ENCODE measurements around the gene ARPC4. TPM values are rescaled to one million over a fixed set of nuclear protein-coding genes. Genes with fewer than 3 reads are reported as not detected.
A peak's percentile ranks its signal among the peaks of the same experiment; 100 is the strongest.
"Not testable (repeated sequence)": the region's sequence is repeated elsewhere in the genome, so short reads cannot be mapped to it uniquely, and the experiment has no call there.

ARPC4 gene
- total RNA-seq, 1 donor: 284 TPM

DNA sequence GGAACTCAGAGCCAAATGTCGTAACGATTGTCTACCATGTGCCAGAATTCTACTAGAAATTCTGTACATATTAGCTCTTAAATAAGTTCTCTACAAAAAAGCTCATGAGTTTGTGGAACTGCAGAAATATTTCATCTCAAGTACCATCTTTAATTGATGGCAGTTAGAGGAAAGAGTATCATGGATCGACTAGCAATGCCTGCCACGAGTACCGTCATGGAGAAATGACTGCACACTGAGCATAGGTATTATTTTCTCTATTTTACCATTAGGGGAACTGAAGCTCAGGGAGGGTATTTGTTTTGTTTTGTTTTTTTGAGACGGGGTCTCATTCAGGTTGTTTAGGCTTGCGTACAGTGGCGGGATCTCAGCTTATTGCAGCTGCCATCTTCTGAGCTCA is 48.1 kb downstream of the ARPC4 start:
- H3K9me3 ChIP-seq (ENCODE audit: low read depth, low read length): no peaks in the 10 kb centered on the region
- H3K4me3 ChIP-seq (ENCODE audit: low read length): no peak overlapping the region
- H3K4me1 ChIP-seq (ENCODE audit: insufficient read depth, low read length): peaks cover 38% of the 10 kb centered on the region
- no peaks in the 10 kb centered on the region for H3K27me3 ChIP-seq (ENCODE audit: insufficient read depth, low read length)

DNA sequence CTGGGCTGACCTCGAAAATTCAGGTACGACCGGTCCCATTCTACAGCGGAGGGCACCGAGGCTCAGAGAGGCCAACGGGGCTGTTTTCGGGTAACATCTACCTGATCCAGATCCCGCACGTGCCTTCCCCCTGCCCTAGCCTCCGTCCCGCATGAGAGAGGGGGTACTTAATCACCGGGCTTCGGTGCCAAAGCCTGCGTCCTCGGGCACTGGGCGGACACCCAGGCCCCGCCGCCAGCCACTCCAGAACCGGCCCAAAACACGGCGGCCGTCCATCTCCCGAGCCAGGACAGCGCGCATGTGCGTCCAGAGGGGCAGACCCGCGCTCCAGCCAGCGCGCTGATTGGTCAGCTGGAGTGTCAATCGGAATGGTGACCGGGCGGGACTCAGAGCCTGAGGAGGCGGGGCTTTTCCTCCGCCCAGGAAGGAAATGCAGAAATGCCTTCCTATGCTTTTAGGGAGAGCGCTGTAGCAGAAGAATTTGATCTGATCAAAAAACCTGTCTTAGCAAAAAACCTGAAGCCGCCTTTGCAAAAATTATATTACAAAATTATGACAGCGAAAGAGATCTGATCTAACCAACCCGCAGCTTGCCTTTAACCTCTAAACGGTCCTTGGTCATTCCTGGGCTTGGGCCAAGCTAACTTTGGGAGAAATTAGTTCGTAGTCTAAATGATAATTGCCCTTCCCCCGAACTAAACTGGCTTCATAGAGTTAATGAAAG is 51.0 kb downstream of the ARPC4 start, which contains the start of gene RPUSD3:
Gene RPUSD3, minus strand, starts transcription at position 294 of the 724 bp plus-strand sequence. Its CDS starts 18 bp downstream, at position 276.
- H3K4me3 ChIP-seq (ENCODE audit: low read length): peak within 1 kb of the TSS; percentile 70
- H3K9me3 ChIP-seq (ENCODE audit: low read depth, low read length): no peaks in the 10 kb centered on the region
- H3K4me1 ChIP-seq (ENCODE audit: insufficient read depth, low read length): peaks cover 28% of the 10 kb centered on the region
- H3K27me3 ChIP-seq (ENCODE audit: insufficient read depth, low read length): no peaks in the 10 kb centered on the region

DNA sequence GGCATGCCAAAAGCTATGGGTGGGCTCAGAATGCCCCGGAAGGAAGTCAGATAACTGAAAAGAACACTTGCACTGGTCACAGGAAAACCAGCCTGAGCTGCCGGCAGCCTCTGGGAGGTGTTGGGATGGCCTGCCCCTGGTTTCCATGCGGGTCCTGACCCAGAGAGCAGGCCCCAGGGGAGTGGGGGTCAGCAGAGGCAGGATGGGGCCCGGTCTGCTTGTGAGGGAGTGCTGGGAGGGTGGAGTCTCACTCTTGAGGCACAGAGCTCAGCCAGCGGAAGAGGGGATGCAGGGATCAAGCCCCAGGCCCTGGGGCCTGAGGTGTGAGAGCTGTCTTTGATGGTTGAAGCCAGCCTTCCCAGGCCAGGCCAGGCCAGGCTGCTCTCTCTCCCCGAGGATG is 53.3 kb downstream of the ARPC4 start:
- H3K4me3 ChIP-seq (ENCODE audit: low read length): no peak overlapping the region
- no peaks in the 10 kb centered on the region for H3K9me3 ChIP-seq (ENCODE audit: low read depth, low read length)
- no peaks in the 10 kb centered on the region for H3K27me3 ChIP-seq (ENCODE audit: insufficient read depth, low read length)
- peaks cover 28% of the 10 kb centered on the region for H3K4me1 ChIP-seq (ENCODE audit: insufficient read depth, low read length)

GRCh38 chr3:9846931-9847488 is 54.1 kb downstream of the ARPC4 start:
- Histone ChIP-seq H3K9me3 (ENCODE audit: low read depth, low read length) (no peaks in the 10 kb centered on the region), H3K4me3 (ENCODE audit: low read length) (no peak overlapping the region), H3K4me1 (ENCODE audit: insufficient read depth, low read length) (peaks cover 28% of the 10 kb centered on the region), H3K27me3 (ENCODE audit: insufficient read depth, low read length) (no peaks in the 10 kb centered on the region)

DNA sequence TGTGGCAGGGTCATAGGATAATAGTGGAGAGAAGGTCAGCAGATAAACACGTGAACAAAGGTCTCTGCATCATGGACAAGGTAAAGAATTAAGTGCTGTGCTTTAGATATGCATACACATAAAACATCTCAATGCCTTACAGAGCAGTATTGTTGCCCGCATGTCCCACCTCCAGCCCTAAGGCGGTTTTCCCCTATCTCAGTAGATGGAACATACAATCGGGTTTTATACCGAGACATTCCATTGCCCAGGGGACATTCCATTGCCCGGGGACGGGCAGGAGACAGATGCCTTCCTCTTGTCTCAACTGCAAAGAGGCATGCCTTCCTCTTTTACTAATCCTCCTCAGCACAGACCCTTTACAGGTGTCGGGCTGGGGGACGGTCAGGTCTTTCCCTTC is 55.0 kb downstream of the ARPC4 start:
- not testable (repeated sequence) for H3K9me3 ChIP-seq (ENCODE audit: low read depth, low read length); H3K27me3 ChIP-seq (ENCODE audit: insufficient read depth, low read length); H3K4me3 ChIP-seq (ENCODE audit: low read length)
- peaks cover 19% of the 10 kb centered on the region for H3K4me1 ChIP-seq (ENCODE audit: insufficient read depth, low read length)

- H3K27me3 ChIP-seq (ENCODE audit: insufficient read depth, low read length): not testable (repeated sequence)
Observed at GRCh38 chr3:9848860-9849259, 56.0 kb downstream of the ARPC4 start.

GRCh38 chr3:9851383-9851782 is 58.5 kb downstream of the ARPC4 start:
- H3K4me1 ChIP-seq (ENCODE audit: insufficient read depth, low read length): not testable (repeated sequence)

More at GRCh38 chr3:9848860-9849259, 56.0 kb downstream of the ARPC4 start:
- peaks cover 13% of the 10 kb centered on the region for H3K4me1 ChIP-seq (ENCODE audit: insufficient read depth, low read length)
- H3K9me3 ChIP-seq (ENCODE audit: low read depth, low read length); H3K4me3 ChIP-seq (ENCODE audit: low read length): not testable (repeated sequence)

DNA sequence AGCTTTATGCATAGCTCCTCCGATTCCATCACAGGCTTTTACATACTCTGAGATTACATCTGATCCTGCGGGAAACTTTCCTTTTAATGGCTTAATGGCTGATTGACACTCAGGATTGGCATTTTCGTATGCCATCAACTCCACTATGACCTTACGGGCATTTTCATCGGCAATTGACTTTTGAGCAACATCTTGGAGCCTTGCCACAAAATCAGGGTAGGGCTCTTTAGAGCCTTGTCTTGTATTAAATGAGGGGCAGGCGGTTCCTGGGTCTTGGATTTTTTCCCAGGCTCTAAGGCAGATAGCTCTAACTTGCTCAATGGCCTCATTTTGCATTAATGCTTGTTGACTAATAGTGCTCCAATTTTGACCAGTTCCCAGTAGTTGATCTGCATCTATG is 59.0 kb downstream of the ARPC4 start:
- not testable (repeated sequence) for H3K4me3 ChIP-seq (ENCODE audit: low read length); H3K9me3 ChIP-seq (ENCODE audit: low read depth, low read length); H3K27me3 ChIP-seq (ENCODE audit: insufficient read depth, low read length); H3K4me1 ChIP-seq (ENCODE audit: insufficient read depth, low read length)

More at GRCh38 chr3:9851383-9851782, 58.5 kb downstream of the ARPC4 start:
- H3K27me3 ChIP-seq (ENCODE audit: insufficient read depth, low read length); H3K9me3 ChIP-seq (ENCODE audit: low read depth, low read length); H3K4me3 ChIP-seq (ENCODE audit: low read length): not testable (repeated sequence)

GRCh38 chr3:9852528-9852927 is 59.6 kb downstream of the ARPC4 start:
- Histone ChIP-seq H3K27me3 (ENCODE audit: insufficient read depth, low read length) (no peaks in the 10 kb centered on the region), H3K4me3 (ENCODE audit: low read length) (no peak overlapping the region), H3K9me3 (ENCODE audit: low read depth, low read length) (no peaks in the 10 kb centered on the region), H3K4me1 (ENCODE audit: insufficient read depth, low read length) (no peaks in the 10 kb centered on the region)

- H3K27me3 ChIP-seq (ENCODE audit: insufficient read depth, low read length): not testable (repeated sequence)
Observed at GRCh38 chr3:9854291-9854940, 61.5 kb downstream of the ARPC4 start.

DNA sequence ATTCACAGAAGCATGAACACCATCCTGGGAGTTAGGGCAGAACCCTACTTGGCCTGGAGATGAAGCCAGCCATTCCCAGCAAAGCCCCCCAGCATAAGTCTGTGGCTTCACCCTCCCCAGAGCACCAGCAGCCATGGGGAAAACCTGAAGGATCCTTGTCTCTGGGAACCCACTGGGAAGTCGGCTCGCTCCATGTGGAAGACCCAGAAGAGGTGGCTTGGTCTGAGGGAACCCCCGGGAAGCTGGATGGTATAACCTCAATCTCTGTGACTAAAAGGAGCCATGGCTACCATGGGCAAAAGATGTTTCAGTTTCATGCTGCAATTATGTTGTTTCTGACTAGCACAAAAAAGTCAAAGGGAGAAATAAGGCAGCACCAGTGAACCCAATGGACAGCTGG is 62.7 kb downstream of the ARPC4 start:
- Histone ChIP-seq H3K4me3 (ENCODE audit: low read length) (no peak overlapping the region), H3K9me3 (ENCODE audit: low read depth, low read length) (no peaks in the 10 kb centered on the region), H3K4me1 (ENCODE audit: insufficient read depth, low read length) (no peaks in the 10 kb centered on the region), H3K27me3 (ENCODE audit: insufficient read depth, low read length) (no peaks in the 10 kb centered on the region)

More at GRCh38 chr3:9854291-9854940, 61.5 kb downstream of the ARPC4 start:
- not testable (repeated sequence) for H3K4me1 ChIP-seq (ENCODE audit: insufficient read depth, low read length); H3K4me3 ChIP-seq (ENCODE audit: low read length); H3K9me3 ChIP-seq (ENCODE audit: low read depth, low read length)

Other genes with a start within 250 kb of the ARPC4 start
- not detected for gene LHFPL4, start 239.3 kb upstream of the ARPC4 start, total RNA-seq
- 98.2 TPM for gene MTMR14, start 143.6 kb upstream of the ARPC4 start, total RNA-seq
- not detected for gene CPNE9, start 89.2 kb upstream of the ARPC4 start, total RNA-seq
- gene BRPF1, start 61.3 kb upstream of the ARPC4 start, total RNA-seq: 40.9 TPM
- gene OGG1, start 43.1 kb upstream of the ARPC4 start, total RNA-seq: 7.8 TPM
- 24.7 TPM for gene CAMK1, start 23.1 kb upstream of the ARPC4 start, total RNA-seq
- gene TADA3, start 609 bp upstream of the ARPC4 start, total RNA-seq: 28.8 TPM
- gene TTLL3, start 17.2 kb downstream of the ARPC4 start, total RNA-seq: 44.6 TPM
- 5.7 TPM for gene RPUSD3, start 50.9 kb downstream of the ARPC4 start, total RNA-seq
- gene CIDEC, start 87.2 kb downstream of the ARPC4 start, total RNA-seq: not detected
- 15.0 TPM for gene JAGN1, start 97.5 kb downstream of the ARPC4 start, total RNA-seq
- gene IL17RE, start 109.8 kb downstream of the ARPC4 start, total RNA-seq: 0.10 TPM
- 2.7 TPM for gene IL17RC, start 124.0 kb downstream of the ARPC4 start, total RNA-seq
- 7.2 TPM for gene CRELD1, start 140.8 kb downstream of the ARPC4 start, total RNA-seq
- 3.9 TPM for gene PRRT3, start 159.3 kb downstream of the ARPC4 start, total RNA-seq
- 77.1 TPM for gene EMC3, start 193.8 kb downstream of the ARPC4 start, total RNA-seq
- gene FANCD2, start 233.4 kb downstream of the ARPC4 start, total RNA-seq: 15.7 TPM

Data from mononuclear cell (primary cell).